OCI-LY1 (cell line): ENCODE measurements around the gene CCDC66.

ENCODE experiments used
- H2AFZ ChIP-seq: fragments of 200-600 bp; sonication (generic), shearing (Covaris generic); 2 replicates; pipeline ENCODE4 v1.6.0; 2014; ENCODE audit warnings: antibody characterized with exemption, mild to moderate bottlenecking, low read length
- H3F3A ChIP-seq: fragments of 200-600 bp; sonication (generic), shearing (Covaris generic); 2 replicates; pipeline ENCODE4 v1.6.0; 2014; ENCODE audit warnings: mild to moderate bottlenecking, antibody characterized with exemption, low read length, moderate library complexity; ENCODE audit not compliant: insufficient read depth
- H3K27ac ChIP-seq: fragments of 200-600 bp; sonication (generic); 2 replicates; pipeline ENCODE4 v1.5.1; 2014; ENCODE audit warnings: low read length, mixed run types, mild to moderate bottlenecking, low read depth; ENCODE audit not compliant: poor library complexity, severe bottlenecking
- H3K27me3 ChIP-seq: fragments of 200-600 bp; sonication (generic); 2 replicates; pipeline ENCODE4 v1.6.0; 2014; ENCODE audit warnings: antibody characterized with exemption, mild to moderate bottlenecking, low read length, moderate library complexity; ENCODE audit not compliant: insufficient read depth
- H3K36me3 ChIP-seq: fragments of 200-600 bp; sonication (generic); 2 replicates; pipeline ENCODE4 v1.6.1; 2014; ENCODE audit warnings: mild to moderate bottlenecking, antibody characterized with exemption, low read length, moderate library complexity, mixed read lengths; ENCODE audit not compliant: insufficient read depth
- H3K4me1 ChIP-seq: fragments of 200-600 bp; sonication (generic); 2 replicates; pipeline ENCODE4 v1.5.1; 2014; ENCODE audit warnings: mild to moderate bottlenecking, low read length, moderate library complexity; ENCODE audit not compliant: insufficient read depth, severe bottlenecking
- H3K4me2 ChIP-seq: fragments of 200-600 bp; sonication (generic), shearing (Covaris generic); 2 replicates; pipeline ENCODE4 v1.6.1; 2014; ENCODE audit warnings: low read length
- H3K4me3 ChIP-seq: fragments of 200-600 bp; sonication (generic); 2 replicates; pipeline ENCODE4 v1.5.1; 2014; ENCODE audit warnings: low read length, low read depth, mild to moderate bottlenecking, mixed read lengths; ENCODE audit not compliant: poor library complexity, severe bottlenecking
- H3K79me2 ChIP-seq: fragments of 200-600 bp; shearing (Covaris generic); 2 replicates; pipeline ENCODE4 v1.6.1; 2016; ENCODE audit warnings: mixed run types, low read length, mixed read lengths; ENCODE audit not compliant: insufficient read depth
- H3K9ac ChIP-seq: fragments of 200-600 bp; sonication (generic), shearing (Covaris generic); 2 replicates; pipeline ENCODE4 v1.6.1; 2014; ENCODE audit warnings: mild to moderate bottlenecking, low read length, mixed read lengths
- H3K9me2 ChIP-seq: fragments of 200-600 bp; sonication (generic), shearing (Covaris generic); 2 replicates; pipeline ENCODE4 v1.6.1; 2014; ENCODE audit warnings: low read depth, mild to moderate bottlenecking, low read length, mixed read lengths
- H3K9me3 ChIP-seq: fragments of 200-600 bp; shearing (Covaris generic); 2 replicates; pipeline ENCODE4 v1.6.1; 2014; ENCODE audit warnings: low read length, mixed read lengths
- H4K20me1 ChIP-seq: fragments of 200-600 bp; sonication (generic), shearing (Covaris generic); 2 replicates; pipeline ENCODE4 v1.6.0; 2016; ENCODE audit warnings: mild to moderate bottlenecking, low read length; ENCODE audit not compliant: insufficient read depth
- EZH2 ChIP-seq: fragments of 200-600 bp; sonication (generic), shearing (Covaris generic); IDR thresholded peaks from 2 replicates; pipeline ENCODE4 v1.8.0; 2017; ENCODE audit warnings: borderline replicate concordance, mixed run types, mild to moderate bottlenecking, antibody characterized with exemption, low read length, moderate library complexity, mixed read lengths
- TF ChIP-seq, protein P1 (sequence below): fragments of 200-600 bp; sonication (generic), shearing (Covaris generic); IDR thresholded peaks from 2 replicates; pipeline ENCODE4 v1.5.1; 2017; ENCODE audit warnings: mild to moderate bottlenecking, antibody characterized with exemption, low read length, moderate library complexity, mixed read lengths

Gene CCDC66

DNA sequence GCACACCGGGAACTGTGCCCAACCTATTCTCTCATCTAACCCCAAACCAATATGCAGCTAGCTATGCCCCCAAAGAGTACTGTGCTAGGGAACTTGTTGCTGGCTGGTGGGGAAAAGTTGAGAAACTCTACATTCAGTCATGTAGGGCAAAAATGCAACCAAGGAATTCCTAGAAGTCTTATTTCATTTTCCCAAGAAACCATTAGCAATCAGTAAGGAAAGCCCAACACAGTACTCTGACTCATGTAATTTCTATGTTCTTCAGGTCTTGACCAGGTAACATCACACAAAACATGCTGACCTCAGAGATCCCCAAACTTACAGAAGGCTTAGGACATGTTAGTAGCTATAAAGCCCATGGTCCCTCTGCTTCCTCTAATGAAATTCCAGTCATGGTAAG, 74.0 kb downstream of the CCDC66 start:
- H2AFZ ChIP-seq = no peak overlapping the region
- no peak for TF ChIP-seq EZH2
- TF ChIP-seq, protein P1, sequence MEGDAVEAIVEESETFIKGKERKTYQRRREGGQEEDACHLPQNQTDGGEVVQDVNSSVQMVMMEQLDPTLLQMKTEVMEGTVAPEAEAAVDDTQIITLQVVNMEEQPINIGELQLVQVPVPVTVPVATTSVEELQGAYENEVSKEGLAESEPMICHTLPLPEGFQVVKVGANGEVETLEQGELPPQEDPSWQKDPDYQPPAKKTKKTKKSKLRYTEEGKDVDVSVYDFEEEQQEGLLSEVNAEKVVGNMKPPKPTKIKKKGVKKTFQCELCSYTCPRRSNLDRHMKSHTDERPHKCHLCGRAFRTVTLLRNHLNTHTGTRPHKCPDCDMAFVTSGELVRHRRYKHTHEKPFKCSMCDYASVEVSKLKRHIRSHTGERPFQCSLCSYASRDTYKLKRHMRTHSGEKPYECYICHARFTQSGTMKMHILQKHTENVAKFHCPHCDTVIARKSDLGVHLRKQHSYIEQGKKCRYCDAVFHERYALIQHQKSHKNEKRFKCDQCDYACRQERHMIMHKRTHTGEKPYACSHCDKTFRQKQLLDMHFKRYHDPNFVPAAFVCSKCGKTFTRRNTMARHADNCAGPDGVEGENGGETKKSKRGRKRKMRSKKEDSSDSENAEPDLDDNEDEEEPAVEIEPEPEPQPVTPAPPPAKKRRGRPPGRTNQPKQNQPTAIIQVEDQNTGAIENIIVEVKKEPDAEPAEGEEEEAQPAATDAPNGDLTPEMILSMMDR = no peak
- H3K36me3 ChIP-seq = peaks cover 74% of the 10 kb centered on the region
- H3K79me2 ChIP-seq = no peaks in the 10 kb centered on the region
- no peak overlapping the region for H3K9ac ChIP-seq
- no peaks in the 10 kb centered on the region for H3K9me2 ChIP-seq
- no peaks in the 10 kb centered on the region for H3K27me3 ChIP-seq
- no peak overlapping the region for H3K27ac ChIP-seq
- no peaks in the 10 kb centered on the region for H4K20me1 ChIP-seq
- no peaks in the 10 kb centered on the region for H3K9me3 ChIP-seq
- no peak overlapping the region for H3K4me2 ChIP-seq
- H3K4me3 ChIP-seq = no peak overlapping the region
- H3K4me1 ChIP-seq = no peaks in the 10 kb centered on the region
- no peaks in the 10 kb centered on the region for H3F3A ChIP-seq

DNA sequence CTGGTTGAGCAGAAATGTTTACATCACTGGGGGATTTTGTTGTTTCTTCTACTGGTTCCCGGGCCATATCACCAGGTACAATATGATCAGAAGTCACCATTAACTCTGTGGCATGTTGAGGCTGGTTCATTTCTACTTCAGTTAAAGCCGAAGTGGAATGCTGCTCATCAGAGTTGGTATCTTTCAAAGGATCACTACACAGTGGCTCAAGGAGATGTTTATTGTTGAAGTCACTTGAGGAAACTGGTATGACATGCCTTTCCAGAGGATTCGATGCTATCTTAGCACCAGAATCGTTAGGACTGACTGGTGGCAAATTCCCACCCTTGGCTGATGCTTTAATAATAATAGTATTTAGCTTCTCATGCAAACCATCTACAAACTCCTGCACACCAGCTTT, 76.2 kb downstream of the CCDC66 start:
- H3K4me1 ChIP-seq = no peaks in the 10 kb centered on the region

DNA sequence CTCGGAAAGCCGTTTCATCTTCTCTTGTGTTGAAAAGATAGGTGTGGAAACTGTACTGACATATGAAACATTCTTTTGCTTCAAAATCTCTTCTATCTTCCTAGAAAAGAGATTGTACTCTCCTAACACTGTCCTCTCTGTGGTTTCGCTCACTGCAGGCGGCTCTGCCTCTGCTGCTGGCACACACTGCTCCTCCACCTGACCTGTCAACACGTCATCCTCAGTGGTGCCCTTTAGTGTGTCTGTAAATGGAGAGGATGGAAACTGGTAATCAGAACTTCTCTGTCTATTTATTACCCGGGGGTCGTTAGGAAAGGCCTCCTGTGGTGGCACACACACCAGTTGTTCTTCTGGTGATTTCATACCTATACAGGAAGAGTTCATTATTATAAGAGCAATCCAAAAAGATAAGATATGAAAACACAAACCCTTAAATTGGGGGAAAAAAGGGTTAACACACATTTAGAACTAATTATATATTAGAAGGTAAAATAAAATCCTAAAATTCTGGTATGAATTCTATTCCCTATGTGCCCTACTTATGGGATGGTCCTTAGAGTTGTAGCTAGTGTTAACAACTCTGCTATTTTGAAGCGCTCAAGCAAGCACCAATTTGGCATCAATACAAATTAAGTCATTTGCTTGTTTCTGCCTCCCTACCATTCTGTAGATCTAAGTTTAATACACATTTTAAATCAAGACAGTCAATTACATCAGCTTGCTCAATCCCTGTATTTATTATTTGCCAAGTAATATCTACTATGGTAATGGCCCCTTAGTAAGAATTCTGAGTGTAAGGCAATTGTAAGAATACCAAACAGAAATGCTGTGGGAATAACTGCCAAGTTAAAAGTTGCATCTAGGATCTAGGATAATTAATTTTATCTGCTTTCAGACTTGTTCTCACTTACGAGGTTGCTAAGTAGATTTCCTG, 76.9 kb downstream of the CCDC66 start:
- no peaks in the 10 kb centered on the region for H3K4me1 ChIP-seq
- peaks cover 70% of the 10 kb centered on the region for H3K36me3 ChIP-seq
- H3K27ac ChIP-seq = no peak overlapping the region
- no peak overlapping the region for H3K9ac ChIP-seq
- TF ChIP-seq, protein P1 = no peak
- TF ChIP-seq EZH2 = no peak
- no peaks in the 10 kb centered on the region for H4K20me1 ChIP-seq
- H3F3A ChIP-seq = no peaks in the 10 kb centered on the region
- H3K27me3 ChIP-seq = no peaks in the 10 kb centered on the region
- H3K79me2 ChIP-seq = no peaks in the 10 kb centered on the region
- H3K4me3 ChIP-seq = no peak overlapping the region
- H3K9me2 ChIP-seq = no peaks in the 10 kb centered on the region
- H3K9me3 ChIP-seq = no peaks in the 10 kb centered on the region
- no peak overlapping the region for H3K4me2 ChIP-seq
- H2AFZ ChIP-seq = no peak overlapping the region

More for the DNA sequence above, 76.2 kb downstream of the CCDC66 start:
- Histone ChIP-seq H3K4me2 (no peak overlapping the region), H4K20me1 (no peaks in the 10 kb centered on the region), H3K9ac (no peak overlapping the region), H3K27ac (no peak overlapping the region), H3K79me2 (no peaks in the 10 kb centered on the region), H2AFZ (no peak overlapping the region), H3K36me3 (peaks cover 72% of the 10 kb centered on the region), H3K4me3 (no peak overlapping the region), H3K9me2 (no peaks in the 10 kb centered on the region), H3K27me3 (no peaks in the 10 kb centered on the region), H3K9me3 (no peaks in the 10 kb centered on the region), H3F3A (no peaks in the 10 kb centered on the region)
- no peak for TF ChIP-seq EZH2
- TF ChIP-seq, protein P1 = no peak
